Urothelium cell line (cell line): ENCODE data around the gene ITGAD.

Experiments
- DNase-seq: peaks from one replicate; pipeline ENCODE4 v3.0.0; 2011; ENCODE audit warnings: low spot score, mixed read lengths
- FAIRE-seq: peaks from 2 replicates; lab custom pipeline; 2011; peaks lifted over from hg19 to GRCh38; lab: Jason Lieb, UNC

Gene ITGAD

DNA sequence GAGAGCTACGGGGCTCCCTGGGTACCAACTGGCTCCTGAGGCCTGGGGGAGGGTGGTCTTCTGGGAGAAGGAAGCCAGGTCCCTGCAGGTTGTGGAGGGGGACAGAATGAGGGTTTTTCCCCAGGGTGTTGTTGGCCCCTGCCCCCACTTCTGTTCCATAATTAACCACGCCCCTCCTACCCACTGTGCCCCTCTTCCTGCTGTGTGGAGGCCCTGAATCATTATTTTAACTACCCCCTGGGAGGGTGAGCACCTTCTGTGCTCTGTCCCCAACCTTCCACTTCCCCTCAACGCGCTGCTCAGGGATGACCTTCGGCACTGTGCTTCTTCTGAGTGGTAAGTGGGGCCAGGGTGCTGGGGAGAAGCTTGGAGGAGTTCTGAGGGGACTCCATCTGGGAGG lies at the start of gene ITGAD:
Gene ITGAD (plus strand): TSS at position 280 of the 400 bp plus-strand sequence. CDS start 26 bp downstream, at position 306.
- DNase-seq, result no peak

DNA sequence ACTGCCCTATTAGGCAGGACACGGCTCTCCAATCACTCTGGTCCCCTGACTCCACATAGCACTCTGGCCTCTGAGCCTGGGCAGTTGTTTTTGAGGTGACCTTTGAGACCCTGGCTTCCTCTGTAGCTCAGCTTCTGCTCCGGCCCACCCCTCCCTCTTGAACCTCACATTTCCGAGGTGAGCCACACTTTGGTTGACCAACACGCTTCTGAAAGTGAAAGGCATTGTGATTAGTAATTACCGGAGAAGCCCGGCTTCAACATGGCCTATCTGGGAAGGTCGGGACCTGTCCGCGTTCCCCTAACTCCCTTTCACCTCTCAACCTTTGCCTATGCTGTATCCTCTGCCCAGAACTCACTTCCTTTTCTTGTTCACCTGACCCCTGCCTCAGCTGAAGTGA lies 48.4 kb upstream of the ITGAD start:
- DNase-seq, result no peak
- FAIRE-seq, result no peak

More for the DNA sequence above, at the start of gene ITGAD:
- FAIRE-seq, result no peak

DNA sequence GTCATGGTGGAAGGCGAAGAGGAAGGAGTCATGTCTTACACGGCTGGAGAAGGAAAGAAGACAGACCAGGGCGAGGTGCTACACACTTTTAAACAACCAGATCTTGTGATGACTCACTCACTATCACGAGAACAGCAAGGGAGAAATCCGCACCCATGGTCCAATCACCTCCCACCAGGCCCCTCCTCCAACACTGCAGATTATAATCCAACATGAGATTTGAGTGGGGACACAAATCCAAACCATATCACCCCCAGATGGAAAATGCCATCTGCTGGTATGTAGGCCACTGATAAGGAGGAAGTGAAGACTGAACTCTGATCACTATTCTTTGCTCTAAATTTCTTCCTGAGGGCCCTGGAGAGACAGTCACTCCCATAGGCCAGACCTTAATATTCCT lies 45.7 kb upstream of the ITGAD start:
- DNase-seq, result no peak
- FAIRE-seq, result no peak

DNA sequence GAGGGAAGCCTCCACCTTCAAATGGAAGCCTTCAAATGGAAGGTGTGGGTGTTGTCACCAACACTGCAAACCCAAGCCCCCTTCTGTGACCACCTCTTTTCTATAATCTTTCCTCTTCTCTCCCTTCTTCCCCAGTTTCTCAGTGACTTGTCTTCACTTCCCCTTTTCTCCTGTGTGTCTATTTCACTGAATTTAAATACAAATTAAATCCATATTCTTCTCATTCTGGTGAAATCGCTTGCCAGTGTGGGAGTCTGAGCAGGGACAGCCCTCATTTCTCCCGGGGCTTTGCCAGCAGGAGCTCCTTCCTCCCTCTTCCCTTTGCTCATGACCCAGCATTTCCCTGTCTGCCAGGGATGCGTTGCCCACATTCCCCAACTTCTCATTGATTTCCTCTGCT lies 44.6 kb upstream of the ITGAD start:
- FAIRE-seq (no peak), DNase-seq (no peak)

DNA sequence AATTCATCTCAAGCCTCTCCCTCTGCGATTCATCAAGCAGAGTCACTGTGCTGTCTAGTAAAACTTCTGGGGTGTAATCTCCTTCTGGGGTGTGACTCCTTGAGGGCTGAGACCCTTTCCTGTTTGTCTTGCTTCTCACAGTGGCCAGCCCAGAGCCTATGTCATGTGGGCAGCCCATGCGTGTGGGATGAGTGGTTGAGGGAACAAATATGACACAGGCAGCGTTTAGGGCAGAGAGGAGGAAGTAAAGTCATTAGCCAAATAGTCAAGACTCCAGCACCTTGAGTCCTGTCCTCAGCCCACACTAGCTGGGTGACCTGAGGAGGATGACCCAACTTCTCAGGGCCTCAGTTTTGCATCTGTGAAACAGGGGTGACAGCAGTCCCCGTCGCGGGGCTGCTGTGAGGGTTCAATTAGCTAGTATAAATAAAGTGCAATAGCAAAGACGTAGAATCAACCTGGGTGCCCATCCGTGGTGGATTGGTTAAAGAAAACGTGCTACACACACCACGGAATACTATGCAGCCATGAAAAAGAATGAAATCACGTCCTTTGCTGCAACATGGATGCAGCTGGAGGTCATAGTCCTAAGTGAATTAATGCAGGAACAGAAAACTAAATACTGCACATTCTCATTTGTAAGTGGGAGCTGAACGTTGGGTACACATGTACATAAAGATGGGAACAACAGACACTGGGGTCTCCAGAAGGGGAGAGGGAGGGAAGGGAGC lies 42.7 kb upstream of the ITGAD start:
- FAIRE-seq (no peak), DNase-seq (no peak)

DNA sequence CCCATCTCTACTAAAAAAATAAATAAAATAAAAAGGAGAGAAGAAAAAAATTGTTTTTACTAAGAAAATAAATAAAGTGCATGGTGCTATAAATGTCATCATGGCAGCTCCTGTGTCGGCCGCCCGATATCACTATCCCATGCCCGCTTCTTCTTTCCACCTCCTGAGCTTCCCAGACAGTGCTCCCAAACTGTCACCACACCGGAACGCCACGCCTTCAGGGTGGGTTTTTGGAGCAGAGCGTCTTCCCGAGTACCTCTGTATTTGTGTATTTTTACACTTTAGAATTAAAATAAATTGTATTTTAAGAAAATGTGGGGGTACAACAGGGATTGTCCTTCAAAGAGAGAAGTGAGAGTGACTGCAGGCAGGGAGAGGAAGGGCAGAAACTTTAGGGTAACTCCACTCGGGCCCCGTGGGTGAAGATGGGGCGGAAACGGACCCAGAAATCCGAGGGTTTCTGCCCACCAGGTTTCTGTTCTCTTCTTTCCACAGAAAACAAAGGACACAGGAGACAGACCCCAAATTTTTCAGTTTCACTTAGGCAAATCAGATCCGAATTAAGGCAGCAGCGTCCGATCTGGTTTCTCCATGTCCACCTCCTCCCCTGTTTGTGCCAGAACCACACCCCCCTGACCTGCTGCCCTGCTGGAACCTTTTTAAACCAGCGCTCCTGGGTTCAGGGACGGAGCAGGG lies 41.7 kb upstream of the ITGAD start:
- no peak for DNase-seq
- FAIRE-seq, result no peak

DNA sequence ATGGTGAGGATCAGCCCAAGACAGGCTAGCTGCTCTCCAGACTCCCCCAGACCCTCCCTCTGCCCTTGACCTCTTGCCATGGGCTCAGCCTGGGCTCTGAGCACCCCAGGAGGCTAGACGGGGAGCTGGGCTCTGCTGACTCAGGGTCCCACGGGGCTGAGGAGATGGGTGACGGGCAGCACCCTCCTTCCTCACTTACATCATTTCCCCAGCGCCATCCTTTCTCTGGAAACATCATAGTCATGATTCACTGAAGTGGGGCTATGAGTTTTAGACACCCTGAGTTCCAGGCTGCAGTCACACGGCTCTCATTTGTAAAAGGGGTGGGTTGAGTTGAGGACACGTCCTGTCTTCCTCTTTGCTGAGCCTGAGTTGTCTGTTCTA lies 41.2 kb upstream of the ITGAD start:
- no peak for FAIRE-seq
- no peak for DNase-seq

DNA sequence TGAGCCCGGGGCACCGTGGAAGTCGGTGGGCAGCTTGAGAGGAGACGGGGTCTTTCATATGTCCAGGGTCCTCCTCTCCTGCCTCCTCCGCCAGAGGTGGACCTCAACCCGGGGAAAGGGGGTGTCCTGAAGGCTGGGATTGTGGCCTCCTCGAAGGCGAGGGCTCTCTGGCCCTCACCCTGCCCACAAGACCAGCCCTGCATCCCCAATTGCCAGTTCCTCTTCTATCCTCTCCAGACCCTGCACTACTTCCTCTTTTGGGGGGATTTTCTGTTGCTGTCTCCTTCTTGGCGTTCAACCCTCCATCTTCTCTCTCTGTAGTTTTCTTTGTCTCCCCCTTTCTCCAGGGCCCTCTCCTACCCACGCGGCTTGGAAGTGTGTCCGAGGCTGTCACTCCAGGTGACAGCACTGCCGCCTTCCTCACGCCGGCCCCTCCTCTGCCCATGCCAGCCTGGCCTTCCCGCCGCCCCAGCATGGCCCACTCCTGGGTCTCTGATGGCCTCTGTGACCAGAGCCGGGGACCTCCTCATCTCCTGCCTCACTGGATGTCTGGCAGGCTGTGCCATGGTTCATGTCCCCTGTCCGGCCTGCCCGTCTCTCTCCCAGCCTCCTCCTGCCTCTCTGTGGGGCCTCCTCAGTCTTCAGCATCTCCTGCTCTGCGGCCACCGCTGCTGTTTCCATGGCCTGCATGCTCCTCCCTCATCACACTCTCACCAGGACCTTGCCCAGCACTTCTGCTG lies 40.6 kb upstream of the ITGAD start:
- DNase-seq (no peak), FAIRE-seq (no peak)

DNA sequence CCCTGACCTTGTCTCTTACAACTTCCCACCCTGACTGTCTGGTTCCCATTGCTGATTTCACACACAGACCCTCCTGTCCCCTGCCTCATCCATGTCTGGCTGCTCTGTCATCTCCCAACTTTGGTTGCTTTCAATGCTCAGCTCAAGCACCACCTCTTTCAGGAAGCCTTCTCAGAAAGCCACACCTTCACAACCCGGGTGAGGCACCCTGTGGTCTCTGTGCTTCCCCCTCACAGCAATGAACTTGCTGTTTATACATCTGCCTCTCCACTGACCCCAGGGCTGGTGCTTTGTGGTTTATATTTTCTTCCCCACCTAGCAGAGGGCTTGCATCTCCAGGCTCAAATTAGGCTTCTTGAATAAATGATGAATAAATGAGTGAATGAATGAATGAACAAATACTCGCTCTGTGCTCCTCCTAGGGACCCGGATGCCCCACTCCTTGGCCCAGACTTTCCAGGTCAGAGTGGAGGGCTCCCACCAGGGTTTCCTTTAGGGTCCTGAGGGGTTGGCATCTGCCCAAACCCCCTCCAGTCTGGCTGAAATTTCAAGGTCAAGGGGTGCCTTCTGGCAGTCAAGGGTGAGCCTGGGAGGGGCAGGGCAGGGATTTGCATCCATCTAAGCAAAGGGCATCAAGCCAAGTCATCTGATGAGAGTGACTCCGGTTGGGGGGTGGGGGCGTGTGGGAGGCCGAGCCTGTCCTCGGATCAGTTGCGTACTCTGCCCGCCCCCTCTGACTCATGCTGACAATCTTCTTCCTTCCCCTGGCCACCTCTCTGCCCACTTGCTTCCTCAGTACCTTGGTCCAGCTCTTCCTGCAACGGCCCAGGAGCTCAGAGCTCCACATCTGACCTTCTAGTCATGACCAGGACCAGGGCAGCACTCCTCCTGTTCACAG lies 38.5 kb upstream of the ITGAD start, which contains the start of gene ITGAX:
Gene ITGAX (plus strand): TSS at position 783 of the 898 bp plus-strand sequence. CDS start 79 bp downstream, at position 862.
- peak; percentile 20 for FAIRE-seq
- DNase-seq, result peak; percentile 79

DNA sequence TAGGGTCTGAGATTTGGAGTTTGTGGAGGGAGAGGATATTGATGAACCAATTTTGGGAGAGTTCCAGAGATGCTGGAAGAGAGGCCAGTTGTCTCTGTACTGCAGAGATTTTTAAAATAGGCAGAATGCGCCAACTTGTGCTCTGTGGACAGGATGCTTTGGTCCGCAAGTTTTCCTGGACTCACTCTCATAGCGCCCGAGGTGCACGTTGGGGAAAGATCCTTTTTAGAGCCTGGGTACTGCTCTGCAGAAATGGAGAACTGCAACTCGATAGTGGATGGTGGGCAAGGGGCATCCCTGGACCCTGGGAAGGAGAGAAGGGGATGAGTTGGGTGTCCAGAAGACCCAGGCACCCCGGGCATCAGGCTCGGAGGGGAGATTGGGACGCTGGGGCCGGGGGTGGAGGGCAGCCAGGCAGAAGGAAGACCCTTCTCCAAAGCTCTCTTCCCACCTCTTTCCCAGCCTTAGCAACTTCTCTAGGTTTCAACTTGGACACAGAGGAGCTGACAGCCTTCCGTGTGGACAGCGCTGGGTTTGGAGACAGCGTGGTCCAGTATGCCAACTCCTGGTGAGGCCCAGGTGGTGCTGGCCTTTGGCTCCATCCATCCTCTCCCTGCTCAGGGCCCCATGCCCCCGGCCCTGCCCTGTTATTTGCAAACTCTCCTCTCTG lies 37.6 kb upstream of the ITGAD start:
- FAIRE-seq, result no peak
- DNase-seq, result no peak

DNA sequence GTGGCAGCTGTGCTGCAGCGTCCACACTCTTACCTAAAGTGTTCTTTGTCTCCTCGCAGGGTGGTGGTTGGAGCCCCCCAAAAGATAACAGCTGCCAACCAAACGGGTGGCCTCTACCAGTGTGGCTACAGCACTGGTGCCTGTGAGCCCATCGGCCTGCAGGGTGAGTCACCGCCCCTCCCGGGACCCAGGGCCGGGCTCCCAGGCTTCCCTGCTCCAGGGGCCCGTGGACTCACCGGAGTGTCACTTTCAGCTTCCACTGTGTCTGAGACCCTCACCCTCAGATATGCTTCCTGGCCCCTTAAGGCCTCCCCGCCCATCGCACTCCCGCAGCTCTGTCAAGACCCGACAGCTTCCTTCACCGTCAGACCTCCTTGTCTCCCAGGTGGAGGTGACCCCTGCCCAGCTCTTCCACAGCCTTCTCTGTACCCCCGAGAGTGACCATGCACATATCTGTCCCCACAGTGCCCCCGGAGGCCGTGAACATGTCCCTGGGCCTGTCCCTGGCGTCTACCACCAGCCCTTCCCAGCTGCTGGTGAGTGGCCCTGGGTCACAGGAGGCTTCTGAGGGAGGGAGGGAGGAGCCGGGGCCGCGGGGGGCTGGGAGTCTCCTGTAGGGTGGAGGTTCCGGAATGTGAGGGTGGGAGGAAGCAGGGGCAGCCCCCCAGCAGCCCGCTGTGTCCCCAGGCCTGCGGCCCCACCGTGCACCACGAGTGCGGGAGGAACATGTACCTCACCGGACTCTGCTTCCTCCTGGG lies 36.4 kb upstream of the ITGAD start:
- no peak for FAIRE-seq
- peak; percentile 19 for DNase-seq

DNA sequence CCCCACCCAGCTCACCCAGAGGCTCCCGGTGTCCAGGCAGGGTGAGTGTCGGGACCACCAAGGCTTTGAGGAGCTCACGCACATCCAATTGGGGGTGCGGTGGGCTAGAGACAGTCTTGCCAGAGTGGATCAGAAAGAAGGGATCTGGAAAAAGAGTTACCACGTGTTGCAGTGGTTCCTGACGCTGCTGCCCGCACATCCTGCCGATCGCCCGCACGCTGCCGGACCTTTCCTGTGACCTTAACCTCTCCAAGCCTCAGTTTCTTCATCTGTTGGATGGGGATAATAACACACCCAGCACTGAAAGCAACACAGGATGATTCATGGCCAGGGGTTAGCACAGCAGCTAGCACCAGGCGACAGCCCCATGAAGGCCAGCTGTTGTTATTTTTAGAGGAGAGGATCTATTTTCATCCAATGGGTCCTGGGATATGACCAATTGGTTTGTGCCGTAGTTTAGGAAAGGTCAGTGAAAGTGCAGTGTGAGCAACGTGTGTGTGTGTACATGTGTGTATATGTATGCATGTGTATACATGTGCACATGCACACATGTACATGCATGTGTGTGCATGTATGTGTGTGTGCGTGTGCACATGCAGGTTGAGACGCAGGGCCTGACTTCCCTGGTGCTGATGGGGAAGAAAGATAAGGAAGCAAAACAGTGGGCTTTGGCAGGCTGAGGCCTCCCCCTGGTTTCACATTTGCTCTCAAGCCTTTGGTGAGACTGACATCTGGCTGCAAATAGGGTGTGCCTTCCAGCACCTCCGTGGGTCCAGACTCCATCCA lies 35.6 kb upstream of the ITGAD start:
- FAIRE-seq (peak; percentile 40), DNase-seq (no peak)

DNA sequence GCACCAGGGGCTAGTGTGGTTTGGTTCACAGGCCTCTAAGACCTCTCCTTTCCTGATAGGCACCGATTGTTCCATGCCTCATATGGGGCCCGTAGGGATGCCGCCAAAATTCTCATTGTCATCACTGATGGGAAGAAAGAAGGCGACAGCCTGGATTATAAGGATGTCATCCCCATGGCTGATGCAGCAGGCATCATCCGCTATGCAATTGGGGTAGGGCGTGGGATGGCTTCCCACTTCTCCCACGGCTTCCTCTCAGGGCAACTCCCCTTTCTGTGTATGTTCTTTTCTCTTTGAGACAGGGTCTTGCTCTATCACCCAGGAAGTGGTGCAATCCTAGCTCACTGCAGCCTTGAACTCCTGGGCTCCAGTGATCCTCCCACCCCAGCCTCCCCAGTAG lies 32.9 kb upstream of the ITGAD start:
- DNase-seq, result no peak
- no peak for FAIRE-seq

DNA sequence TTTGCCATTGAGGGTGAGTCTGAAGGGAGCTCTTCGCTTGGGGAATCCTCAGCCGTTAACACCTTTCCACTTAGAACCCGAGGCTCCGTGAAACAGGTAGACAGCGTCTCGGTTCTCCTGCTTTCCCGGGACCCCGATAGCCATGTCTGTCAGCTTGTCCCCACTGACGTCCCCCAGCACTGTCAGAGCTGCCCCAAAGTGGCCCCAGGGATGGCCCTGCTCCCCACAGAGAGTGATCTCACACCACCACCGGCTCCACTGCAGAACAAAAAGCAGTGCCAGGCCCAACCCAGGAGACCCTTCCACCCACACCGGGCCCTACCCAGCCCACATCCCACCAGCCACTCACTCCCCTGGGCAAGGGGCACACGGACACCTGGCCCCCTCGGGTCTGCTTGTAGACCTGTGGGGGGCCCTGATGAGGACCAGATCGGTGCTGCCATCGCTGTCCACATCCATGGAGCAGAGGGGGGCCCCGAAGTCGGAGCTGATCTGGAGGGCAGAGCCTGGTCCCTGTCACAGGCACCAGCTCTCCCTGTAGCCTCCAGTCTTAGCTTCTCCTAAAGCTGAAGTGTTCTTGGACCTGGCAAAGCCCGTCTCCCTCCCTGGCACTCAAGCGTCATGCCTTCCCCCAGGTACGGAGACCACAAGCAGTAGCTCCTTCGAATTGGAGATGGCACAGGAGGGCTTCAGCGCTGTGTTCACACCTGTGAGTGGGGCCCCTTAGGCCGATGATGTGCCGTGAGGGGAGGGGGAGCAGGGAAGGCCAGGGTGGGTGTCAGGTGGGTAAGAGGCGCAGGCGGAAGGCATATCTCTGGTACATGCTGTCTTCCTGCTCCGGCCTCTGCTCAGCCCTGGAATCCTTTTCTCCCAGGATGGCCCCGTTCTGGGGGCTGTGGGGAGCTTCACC lies 31.7 kb upstream of the ITGAD start:
- DNase-seq, result no peak
- FAIRE-seq, result no peak

DNA sequence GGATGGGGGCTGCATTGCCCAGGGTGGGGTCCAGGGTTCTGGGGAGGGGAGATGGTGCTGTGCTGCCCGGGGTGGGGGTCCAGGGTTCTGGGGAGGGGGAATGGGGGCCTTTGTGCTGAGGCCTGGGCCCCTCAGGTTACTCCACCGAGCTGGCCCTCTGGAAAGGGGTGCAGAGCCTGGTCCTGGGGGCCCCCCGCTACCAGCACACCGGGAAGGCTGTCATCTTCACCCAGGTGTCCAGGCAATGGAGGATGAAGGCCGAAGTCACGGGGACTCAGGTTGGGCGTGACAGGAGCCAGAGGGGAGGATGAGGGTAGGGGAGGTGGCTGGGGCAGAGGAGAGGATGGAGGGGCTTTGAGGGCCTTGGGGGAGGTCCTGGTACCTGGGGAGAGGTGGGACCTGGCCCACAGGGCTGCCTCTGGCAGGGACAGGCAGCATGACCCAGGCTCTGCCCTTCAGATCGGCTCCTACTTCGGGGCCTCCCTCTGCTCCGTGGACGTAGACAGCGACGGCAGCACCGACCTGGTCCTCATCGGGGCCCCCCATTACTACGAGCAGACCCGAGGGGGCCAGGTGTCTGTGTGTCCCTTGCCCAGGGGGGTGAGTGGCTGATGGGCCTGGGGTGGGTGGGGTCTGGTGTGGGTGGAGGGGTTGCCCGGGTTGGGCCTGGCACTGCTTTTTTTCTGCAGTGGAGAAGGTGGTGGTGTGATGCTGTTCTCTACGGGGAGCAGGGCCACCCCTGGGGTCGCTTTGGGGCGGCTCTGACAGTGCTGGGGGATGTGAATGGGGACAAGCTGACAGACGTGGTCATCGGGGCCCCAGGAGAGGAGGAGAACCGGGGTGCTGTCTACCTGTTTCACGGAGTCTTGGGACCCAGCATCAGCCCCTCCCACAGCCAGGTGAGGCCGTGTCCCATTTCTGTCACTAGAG lies 30.4 kb upstream of the ITGAD start:
- no peak for FAIRE-seq
- no peak for DNase-seq

DNA sequence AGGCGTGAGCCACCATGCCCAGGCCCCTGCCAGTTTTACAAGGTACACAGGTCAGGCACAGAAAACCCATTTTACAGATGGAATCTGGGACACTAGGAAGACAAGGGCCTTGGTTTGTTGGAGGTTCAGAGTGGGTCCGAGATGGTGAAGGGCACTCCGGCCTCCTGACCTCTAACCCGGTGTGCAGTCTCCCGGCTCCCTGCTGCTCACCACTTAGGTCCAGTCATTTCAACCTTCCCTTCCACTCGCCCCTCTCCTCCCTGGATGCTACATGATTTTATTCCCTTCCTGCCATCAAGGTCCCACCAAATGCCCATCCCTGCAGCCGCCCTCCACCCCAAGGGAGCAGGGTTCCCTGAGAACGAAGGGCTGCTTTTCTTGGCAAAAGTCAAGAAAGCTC lies 29.4 kb upstream of the ITGAD start:
- DNase-seq (no peak), FAIRE-seq (no peak)

DNA sequence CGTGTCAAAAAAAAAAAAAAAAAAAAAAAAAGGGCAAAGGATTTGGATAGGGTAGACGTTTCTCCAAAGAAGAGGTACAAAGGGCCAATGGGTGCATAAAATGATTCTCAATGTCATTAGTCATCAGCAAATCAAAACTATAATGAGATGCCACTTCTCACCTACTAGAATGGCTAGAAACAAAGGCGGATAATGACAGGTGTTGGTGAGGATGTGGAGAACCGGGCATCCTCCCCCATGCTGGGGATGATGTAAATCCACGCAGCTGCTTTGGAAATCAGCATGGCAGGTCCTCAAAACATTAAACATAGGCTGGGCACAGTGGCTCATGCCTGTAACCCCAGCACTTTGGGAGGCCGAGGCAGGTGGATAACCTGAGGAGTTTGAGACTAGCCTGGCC lies 28.7 kb upstream of the ITGAD start:
- FAIRE-seq, result no peak
- DNase-seq, result no peak
